MCF 10A (cell line): ENCODE results near the gene PCSK7. TPM values are rescaled to one million over a fixed set of nuclear protein-coding genes. Genes with fewer than 3 reads are reported as not detected.
A peak's percentile ranks its signal among the peaks of the same experiment; 100 is the strongest.

Experiments
- BruUV-seq: library from RNA; stranded (reverse); fragments of 400-500 nt; replicated peaks from 2 replicates; lab custom pipeline; 2021; lab: Mats Ljungman, UMichigan
- CTCF ChIA-PET: fragments of 300-600 bp; sonication (Branson Sonifier 250); formaldehyde crosslinking; extraction: SDS; loops from one replicate; lab custom pipeline; 2021; ENCODE audit warnings: antibody characterized with exemption, inconsistent platforms; lab: Yijun Ruan, JAX
- POLR2A ChIA-PET: fragments of 300-600, 350-650 bp; sonication (Branson Sonifier 250); formaldehyde crosslinking; extraction: SDS; loops from one replicate; lab custom pipeline; 2020; ENCODE audit warnings: antibody characterized with exemption, inconsistent platforms; lab: Yijun Ruan, JAX
- DNase-seq: peaks from one replicate; pipeline ENCODE4 v3.0.0-alpha.2; 2018; ENCODE audit not compliant: unreplicated experiment
- H3K27ac Mint-ChIP-seq: one replicate; pipeline ENCODE4 v1.8.0; 2022; ENCODE audit warnings: mild to moderate bottlenecking, low read depth, mixed read lengths; ENCODE audit not compliant: unreplicated experiment
- H3K27me3 Mint-ChIP-seq: one replicate; pipeline ENCODE4 v1.8.0; 2022; ENCODE audit warnings: mixed read lengths; ENCODE audit not compliant: insufficient read depth, unreplicated experiment
- H3K36me3 Mint-ChIP-seq: one replicate; pipeline ENCODE4 v1.8.0; 2022; ENCODE audit warnings: mild to moderate bottlenecking, moderate library complexity, mixed read lengths; ENCODE audit not compliant: insufficient read depth, unreplicated experiment
- H3K4me1 Mint-ChIP-seq: one replicate; pipeline ENCODE4 v1.8.0; 2022; ENCODE audit warnings: mixed read lengths; ENCODE audit not compliant: insufficient read depth, unreplicated experiment
- H3K4me3 Mint-ChIP-seq: one replicate; pipeline ENCODE4 v1.8.0; 2022; ENCODE audit warnings: mild to moderate bottlenecking, moderate library complexity, mixed read lengths; ENCODE audit not compliant: unreplicated experiment
- H3K9me3 Mint-ChIP-seq: one replicate; pipeline ENCODE4 v1.8.0; 2022; ENCODE audit warnings: mixed read lengths; ENCODE audit not compliant: unreplicated experiment
- CTCF ChIP-seq: fragments of 200-600 bp; IDR thresholded peaks from one replicate; pipeline ENCODE4 v1.8.0; 2022; ENCODE audit warnings: antibody characterized with exemption, mild to moderate bottlenecking; ENCODE audit not compliant: unreplicated experiment
- intact Hi-C: fragments of 100-400 bp; cut with micrococcal nuclease; formaldehyde crosslinking; loops from 2 replicates; pipeline ENCODE4 v1.14.1; 2022
- total RNA-seq: library from RNA; stranded (reverse); gene quantifications from 2 replicates; pipeline ENCODE4 v1.2.3, GENCODE V29; 2022

Gene PCSK7
- total RNA-seq, 1 experiment from 2014 or later = 58.6 TPM

- Mint-ChIP-seq H3K27me3 (no peaks in the 10 kb centered on the region), H3K4me3 (no peak overlapping the region), H3K9me3 (no peaks in the 10 kb centered on the region), H3K27ac (no peak overlapping the region), H3K36me3 (peaks cover 14% of the 10 kb centered on the region), H3K4me1 (peaks cover 11% of the 10 kb centered on the region)
- ChIA-PET CTCF (interaction anchor here (0.7 to 2.2 kb wide), 2 partner anchors 44 to 271 kb away, joined by 3 to 10 read pairs; no protein-coding TSS in a partner anchor), POLR2A (interaction anchor here (0.6 kb wide), 2 partner anchors 37 to 495 kb away, joined by 3 read pairs; no protein-coding TSS in a partner anchor)
- TF ChIP-seq CTCF = no peak
- BruUV-seq = no TSS peak
- no peak for DNase-seq
- intact Hi-C loops = no loop called here
These were observed 49.3 kb downstream of the PCSK7 start for GRCh38 chr11:117182551-117182935.

GRCh38 chr11:117181586-117182550 lies 50.0 kb downstream of the PCSK7 start:
- POLR2A ChIA-PET = interaction anchor here (0.6 to 4.2 kb wide), 4 partner anchors 13 to 494 kb away, joined by 3 to 83 read pairs (median 9); partner anchors contain the start of gene PAFAH1B2
- TF ChIP-seq CTCF = no peak
- no TSS peak for BruUV-seq
- DNase-seq = no peak
- H3K27ac Mint-ChIP-seq = no peak overlapping the region
- no peaks in the 10 kb centered on the region for H3K9me3 Mint-ChIP-seq
- CTCF ChIA-PET = interaction anchor here (0.7 to 4.7 kb wide), 5 partner anchors 13 to 270 kb away, joined by 3 to 34 read pairs (median 4); no protein-coding TSS in a partner anchor
- peaks cover 14% of the 10 kb centered on the region for H3K36me3 Mint-ChIP-seq
- no peak overlapping the region for H3K4me3 Mint-ChIP-seq
- H3K27me3 Mint-ChIP-seq = no peaks in the 10 kb centered on the region
- peaks cover 11% of the 10 kb centered on the region for H3K4me1 Mint-ChIP-seq
- intact Hi-C loops = no loop called here

- POLR2A ChIA-PET = interaction anchor here (0.9 to 4.2 kb wide), 6 partner anchors 11 to 82 kb away, joined by 3 to 83 read pairs (median 14); partner anchors contain the start of genes PAFAH1B2, PCSK7, RNF214 and SIK3
- H3K4me1 Mint-ChIP-seq = peaks cover 11% of the 10 kb centered on the region
- CTCF ChIA-PET = interaction anchor here (0.7 to 4.7 kb wide), 7 partner anchors 11 to 49 kb away, joined by 3 to 34 read pairs (median 4); no protein-coding TSS in a partner anchor
- no peaks in the 10 kb centered on the region for H3K27me3 Mint-ChIP-seq
- H3K4me3 Mint-ChIP-seq = no peak overlapping the region
- TF ChIP-seq CTCF = peak; percentile 35
- no peaks in the 10 kb centered on the region for H3K9me3 Mint-ChIP-seq
- no peak overlapping the region for H3K27ac Mint-ChIP-seq
- H3K36me3 Mint-ChIP-seq = peaks cover 8% of the 10 kb centered on the region
- DNase-seq = peak; percentile 77
- BruUV-seq = no TSS peak
- intact Hi-C loops = no loop called here
These were observed 51.0 kb downstream of the PCSK7 start for GRCh38 chr11:117180661-117181585.
